ENCODE results near the gene SPATA13. TPM values are rescaled to one million over a fixed set of nuclear protein-coding genes. Genes with fewer than 3 reads are reported as not detected.

The SPATA13 gene
- total RNA-seq, 1 donor from 2014 or later, result 20.1 TPM

GRCh38 chr13:24151864-24152263, 8.7 kb upstream of the SPATA13 start:
- intact Hi-C loops (cut with DNase I), result no loop called here
- H3K4me3 ChIP-seq, result no peak overlapping the region
- no peaks in the 10 kb centered on the region for H3K27me3 ChIP-seq
- no peak overlapping the region for H3K27ac ChIP-seq
- DNase-seq (ENCODE audit: extremely low spot score in 2 of 2), result no peak
- H3K9me3 ChIP-seq, result no peaks in the 10 kb centered on the region
- H3K36me3 ChIP-seq, result no peaks in the 10 kb centered on the region
- TF ChIP-seq POLR2A (IDR thresholded peaks at IDR 0.05), result no peak
- no peak for TF ChIP-seq CTCF (IDR thresholded peaks at IDR 0.05)
- no peak for TF ChIP-seq POLR2AphosphoS5 (IDR thresholded peaks at IDR 0.05; ENCODE audit: insufficient read depth in 1 of 2, low read depth in 1 of 2)
- H3K4me1 ChIP-seq, result peaks cover 12% of the 10 kb centered on the region

GRCh38 chr13:24152292-24153214, 8.0 kb upstream of the SPATA13 start:
- TF ChIP-seq CTCF (IDR thresholded peaks at IDR 0.05) (no peak), POLR2A (IDR thresholded peaks at IDR 0.05) (no peak), POLR2AphosphoS5 (IDR thresholded peaks at IDR 0.05; ENCODE audit: insufficient read depth in 1 of 2, low read depth in 1 of 2) (no peak)
- intact Hi-C loops (cut with DNase I), result no loop called here
- Histone ChIP-seq H3K9me3 (no peaks in the 10 kb centered on the region), H3K36me3 (no peaks in the 10 kb centered on the region), H3K4me3 (no peak overlapping the region), H3K27ac (no peak overlapping the region), H3K4me1 (peaks cover 12% of the 10 kb centered on the region), H3K27me3 (no peaks in the 10 kb centered on the region)
- DNase-seq (ENCODE audit: extremely low spot score in 2 of 2), result no peak

- TF ChIP-seq POLR2AphosphoS5 (IDR thresholded peaks at IDR 0.05; ENCODE audit: insufficient read depth in 1 of 2, low read depth in 1 of 2), result no peak
- Histone ChIP-seq H3K4me1 (peaks cover 9% of the 10 kb centered on the region), H3K4me3 (no peak overlapping the region), H3K27me3 (no peaks in the 10 kb centered on the region), H3K9me3 (no peaks in the 10 kb centered on the region), H3K36me3 (no peaks in the 10 kb centered on the region), H3K27ac (no peak overlapping the region)
- intact Hi-C loops (cut with DNase I), result no loop called here
- DNase-seq (ENCODE audit: extremely low spot score in 2 of 2), result no peak
These were observed 7.2 kb upstream of the SPATA13 start for GRCh38 chr13:24153347-24153746.

- no peaks in the 10 kb centered on the region for H3K27me3 ChIP-seq
- no peaks in the 10 kb centered on the region for H3K36me3 ChIP-seq
- H3K4me3 ChIP-seq, result no peak overlapping the region
- no peak for TF ChIP-seq POLR2AphosphoS5 (IDR thresholded peaks at IDR 0.05; ENCODE audit: insufficient read depth in 1 of 2, low read depth in 1 of 2)
- TF ChIP-seq POLR2A (IDR thresholded peaks at IDR 0.05), result no peak
- no peak for TF ChIP-seq CTCF (IDR thresholded peaks at IDR 0.05)
- no peak overlapping the region for H3K27ac ChIP-seq
- intact Hi-C loops (cut with DNase I), result no loop called here
- H3K4me1 ChIP-seq, result peaks cover under 1% of the 10 kb centered on the region
- DNase-seq (ENCODE audit: extremely low spot score in 2 of 2), result no peak
- H3K9me3 ChIP-seq, result no peaks in the 10 kb centered on the region
These were observed 6.4 kb upstream of the SPATA13 start for GRCh38 chr13:24153979-24154701.

- TF ChIP-seq POLR2AphosphoS5 (IDR thresholded peaks at IDR 0.05; ENCODE audit: insufficient read depth in 1 of 2, low read depth in 1 of 2), result no peak
- TF ChIP-seq POLR2A (IDR thresholded peaks at IDR 0.05), result no peak
- no peak for TF ChIP-seq CTCF (IDR thresholded peaks at IDR 0.05)
- Histone ChIP-seq H3K4me3 (no peak overlapping the region), H3K9me3 (no peaks in the 10 kb centered on the region), H3K4me1 (peaks cover 21% of the 10 kb centered on the region), H3K27me3 (no peaks in the 10 kb centered on the region), H3K27ac (peak overlapping the region; percentile 77), H3K36me3 (no peaks in the 10 kb centered on the region)
- DNase-seq (ENCODE audit: extremely low spot score in 2 of 2), result no peak
- intact Hi-C loops (cut with DNase I), result no loop called here
These were observed 1.2 kb upstream of the SPATA13 start for GRCh38 chr13:24159357-24159756.

Measured in vagina (tissue), 2 donors.